Stimulated activated CD8-positive, alpha-beta memory T cell treated with anti-CD3 and anti-CD28 coated beads, Interleukin-12 subunit alpha, Interleukin-12 subunit beta, amount 100 ng/mL, for 4 hours (primary cell): ENCODE measurements around the gene KMT2C.

Experiments
- DNase-seq: peaks from one replicate; pipeline ENCODE4 v3.0.0-alpha.2; 2020; ENCODE audit warnings: low read depth

Gene KMT2C

DNA sequence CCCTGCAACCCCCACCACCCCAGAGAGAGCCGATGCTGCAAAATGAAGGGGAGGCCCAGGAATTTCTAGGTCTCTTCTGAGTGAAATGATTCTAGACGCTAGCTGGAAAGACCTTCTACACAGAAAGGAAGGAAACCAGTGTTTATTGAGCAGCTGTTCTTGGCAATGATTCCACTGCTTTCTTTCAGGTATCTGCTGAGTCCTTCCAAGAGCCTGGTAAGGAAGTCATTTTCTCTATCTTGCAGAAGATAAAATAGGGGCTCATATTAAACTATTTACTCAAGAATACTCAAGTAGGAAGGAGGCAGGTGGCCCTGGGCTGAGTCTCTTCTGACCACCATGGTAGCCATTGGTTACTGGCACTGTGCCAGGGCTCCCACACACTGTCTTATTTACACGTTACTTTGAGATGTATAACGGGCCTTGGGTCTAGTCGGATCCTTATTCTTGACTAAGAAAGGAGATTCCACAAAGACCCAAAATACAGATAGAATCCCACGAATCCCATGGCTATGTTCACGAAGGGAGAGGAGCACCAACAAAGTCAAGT is 298.3 kb downstream of the KMT2C start:
- no peak for DNase-seq

- DNase-seq: no peak
These were observed 299.1 kb downstream of the KMT2C start for GRCh38 chr7:152136686-152137085.

GRCh38 chr7:152133804-152134203 is 302.0 kb downstream of the KMT2C start:
- no peak for DNase-seq

GRCh38 chr7:152132812-152133211 is 303.0 kb downstream of the KMT2C start:
- no peak for DNase-seq

- no peak for DNase-seq
These were observed 303.8 kb downstream of the KMT2C start for GRCh38 chr7:152131981-152132494.

- no peak for DNase-seq
These were observed 304.9 kb downstream of the KMT2C start for GRCh38 chr7:152130658-152131590.

DNA sequence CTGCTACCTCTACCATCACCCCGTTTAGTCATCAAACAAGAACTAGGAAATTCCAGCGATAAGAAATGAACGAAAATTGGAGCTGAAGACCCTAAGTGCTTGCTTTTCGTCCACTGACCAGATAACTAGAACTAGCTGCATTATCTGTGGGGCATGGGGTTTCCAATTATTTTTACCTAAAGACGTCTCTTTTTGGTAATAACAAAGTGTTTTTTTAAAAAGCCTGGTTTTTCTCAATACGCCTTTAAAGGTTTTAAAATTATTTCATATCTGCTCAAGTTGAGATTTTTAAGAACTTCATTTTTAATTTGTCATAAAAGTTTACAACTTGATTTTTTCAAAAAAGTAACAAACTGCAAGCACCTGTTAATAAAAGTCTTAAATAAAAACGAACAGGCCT is 306.1 kb downstream of the KMT2C start:
- no peak for DNase-seq

- DNase-seq: no peak
These were observed 306.9 kb downstream of the KMT2C start for GRCh38 chr7:152128741-152129461.

DNA sequence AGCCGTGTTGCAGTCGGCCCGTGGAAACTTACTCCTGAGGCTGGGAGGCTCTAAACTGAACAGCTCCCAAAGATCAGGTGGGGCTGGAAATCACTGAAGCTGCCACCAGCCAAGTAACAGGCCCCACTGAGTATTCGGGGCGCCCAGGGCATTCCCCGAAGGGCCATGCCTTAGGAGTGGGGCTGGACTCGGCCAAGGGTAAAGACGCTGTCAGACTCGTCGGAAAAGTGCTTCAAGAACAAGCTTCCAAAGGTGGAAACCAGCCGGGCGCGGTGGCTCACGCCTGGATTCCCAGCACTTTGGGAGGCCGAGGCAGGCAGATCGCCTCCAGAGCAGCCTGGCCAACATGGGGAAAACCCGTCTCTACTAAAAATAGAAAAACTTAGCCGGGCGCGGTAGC is 307.6 kb downstream of the KMT2C start:
- DNase-seq: no peak

DNA sequence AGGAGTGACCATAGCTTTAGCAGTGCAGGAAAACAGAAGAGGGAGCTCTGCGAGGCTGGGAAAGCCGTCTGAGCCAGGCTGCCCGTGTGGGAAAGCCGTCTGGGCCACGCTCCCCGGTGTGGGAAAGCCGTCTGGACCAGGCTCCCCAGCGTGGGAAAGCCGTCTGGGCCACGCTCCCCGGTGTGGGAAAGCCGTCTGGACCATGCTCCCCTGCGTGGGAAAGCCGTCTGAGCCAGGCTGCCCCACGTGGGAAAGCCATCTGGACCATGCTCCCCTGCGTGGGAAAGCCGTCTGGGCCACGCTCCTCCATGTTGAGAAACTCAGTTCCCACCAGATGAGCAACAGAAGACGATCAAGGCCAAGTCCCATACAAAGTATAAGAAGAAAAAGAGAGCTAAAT is 308.6 kb downstream of the KMT2C start:
- DNase-seq: no peak

DNA sequence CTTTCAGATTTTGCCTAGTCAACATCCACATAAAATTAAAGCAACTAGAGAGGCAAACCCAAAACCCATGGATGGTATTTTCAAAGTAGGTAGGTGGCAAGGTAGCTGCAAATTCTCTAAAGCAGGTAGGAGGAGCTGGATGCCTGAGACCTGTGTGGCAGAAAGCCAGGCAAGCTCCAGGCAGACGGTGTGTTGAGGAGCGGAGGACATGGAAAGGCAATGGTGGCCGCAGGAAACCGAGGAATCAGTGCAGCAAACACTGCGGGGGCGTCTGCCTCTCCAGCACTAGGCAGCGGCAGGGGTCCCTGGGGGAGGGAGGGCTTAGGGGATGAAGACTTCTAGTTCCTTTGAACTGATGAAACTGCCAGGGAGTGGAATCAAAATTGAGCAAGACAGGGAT is 309.1 kb downstream of the KMT2C start:
- DNase-seq: no peak

DNA sequence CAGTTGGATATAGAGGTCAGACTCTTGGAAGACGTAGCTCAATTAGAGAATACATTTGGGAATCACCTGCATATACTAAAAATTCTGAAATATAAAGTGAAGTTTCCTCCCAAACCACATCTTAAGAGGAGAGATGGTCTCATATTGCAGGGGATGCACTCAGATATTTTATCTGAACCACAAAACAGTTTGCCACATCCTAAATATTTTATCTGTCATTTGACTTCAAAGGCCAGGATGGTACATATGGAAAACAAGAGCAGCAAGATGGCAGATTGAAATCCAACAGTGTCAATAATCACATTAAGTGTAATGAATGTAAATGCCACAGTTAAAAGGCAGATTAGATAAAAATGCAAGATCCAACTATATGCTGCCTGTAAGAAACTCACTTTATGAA is 313.3 kb downstream of the KMT2C start:
- DNase-seq: no peak

DNA sequence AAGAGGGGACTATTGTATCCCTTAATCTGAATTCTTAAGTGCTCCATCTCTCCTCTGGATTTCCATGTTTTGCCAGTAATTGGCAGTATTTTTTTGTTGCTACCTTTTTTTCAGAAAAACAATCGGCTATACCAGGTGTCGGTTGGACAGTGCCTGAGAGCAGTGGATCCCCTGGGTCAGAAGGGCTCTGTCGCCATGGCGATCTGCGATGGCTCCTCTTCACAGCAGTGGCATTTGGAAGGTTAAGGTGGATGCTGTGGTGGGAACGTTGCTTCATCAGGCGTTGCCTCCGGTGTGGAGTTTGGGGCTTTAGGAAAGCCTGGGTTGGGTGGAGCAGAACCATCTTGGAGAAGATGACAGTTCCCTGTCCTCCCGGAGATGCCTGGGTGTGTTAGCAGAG is 314.4 kb downstream of the KMT2C start:
- no peak for DNase-seq

DNA sequence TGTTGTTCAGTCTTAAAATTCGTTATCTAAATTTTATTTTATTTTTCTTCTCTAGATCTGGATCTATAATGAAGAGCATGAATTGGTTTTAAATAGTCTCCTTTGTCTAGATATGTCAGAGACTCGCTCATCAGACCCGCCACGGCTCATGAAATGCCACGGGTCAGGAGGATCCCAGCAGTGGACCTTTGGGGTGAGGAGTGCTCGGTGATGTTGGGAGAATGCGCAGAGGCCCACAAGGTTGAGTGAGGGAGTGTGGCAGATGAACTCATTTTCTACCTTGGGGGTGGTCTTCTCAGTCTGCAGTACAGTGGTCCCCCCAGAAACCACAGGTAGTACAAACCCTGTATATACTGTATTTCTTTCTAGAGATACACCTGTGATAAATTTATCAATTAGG is 315.0 kb downstream of the KMT2C start:
- no peak for DNase-seq

DNA sequence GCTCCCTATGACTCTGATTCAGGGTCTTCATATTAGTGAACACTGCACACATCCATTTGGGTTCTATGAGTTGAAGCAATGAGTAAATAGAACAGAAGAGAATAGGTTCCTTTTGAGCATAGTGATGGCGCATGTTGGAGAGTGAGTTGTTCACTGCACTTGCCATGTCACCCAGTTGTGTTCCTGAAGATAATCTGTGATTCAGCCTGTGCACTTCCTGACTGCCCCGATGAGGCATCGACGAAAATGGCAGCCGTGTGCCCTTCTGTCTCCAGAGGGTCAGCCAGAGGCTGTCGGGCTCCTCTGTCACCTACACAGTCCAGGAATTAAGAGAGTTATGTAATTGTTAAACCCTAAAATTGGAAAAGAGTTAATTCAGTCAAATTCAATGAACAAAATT is 315.6 kb downstream of the KMT2C start:
- no peak for DNase-seq

DNA sequence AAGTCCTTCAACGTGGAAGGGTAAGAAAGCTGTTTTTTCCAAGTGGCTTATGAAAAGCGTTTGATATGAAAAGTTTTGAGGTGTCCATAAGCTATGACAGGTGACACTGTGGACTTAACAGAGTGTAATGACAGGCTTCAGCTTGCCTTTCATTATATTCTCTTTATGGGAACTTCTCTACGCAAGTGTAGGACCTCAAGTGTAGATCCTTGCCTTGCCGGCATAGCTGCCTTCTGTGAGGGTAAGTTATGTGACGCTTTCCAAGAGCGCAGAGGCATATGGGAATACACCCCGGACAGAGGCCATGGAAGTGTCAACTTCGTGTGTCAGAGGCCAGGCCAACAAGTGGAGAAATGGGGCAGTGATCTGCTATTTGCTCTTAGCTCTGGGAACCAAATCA is 318.4 kb downstream of the KMT2C start:
- no peak for DNase-seq

DNA sequence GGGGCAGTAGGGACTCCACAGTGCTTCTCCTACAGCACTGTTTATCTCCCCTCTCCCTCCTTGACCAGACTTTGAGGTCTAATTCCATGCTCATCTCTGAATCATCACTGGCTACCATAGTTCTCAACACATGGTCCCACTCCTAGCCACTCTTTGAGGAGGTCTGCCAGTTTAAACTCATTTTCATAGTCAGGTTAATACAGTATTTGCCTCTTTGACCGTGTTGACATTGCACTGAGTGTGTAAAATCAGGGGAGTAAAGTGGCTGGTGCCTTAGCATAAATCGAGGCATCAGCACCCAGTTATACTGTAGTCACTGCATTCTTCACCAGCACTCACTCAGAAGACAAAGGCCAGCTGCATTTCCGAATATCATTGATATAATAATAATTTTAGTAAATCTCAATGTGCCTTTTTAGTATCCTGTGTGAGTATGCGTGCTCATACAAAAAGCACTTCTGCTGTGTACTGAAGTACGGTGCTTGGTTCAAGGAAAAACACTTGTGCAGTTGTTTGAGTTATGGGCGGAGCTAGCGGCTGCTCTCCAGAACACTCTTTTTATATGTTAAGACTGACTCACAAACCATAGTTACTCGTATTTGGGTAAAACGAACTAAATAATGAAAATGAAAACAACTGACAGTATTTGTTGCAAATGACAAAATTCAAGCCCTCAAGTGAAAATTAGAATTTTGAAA is 320.6 kb downstream of the KMT2C start:
- no peak for DNase-seq

GRCh38 chr7:152112829-152113228 is 323.0 kb downstream of the KMT2C start:
- no peak for DNase-seq

- no peak for DNase-seq
These were observed 327.4 kb downstream of the KMT2C start for GRCh38 chr7:152108359-152108758.

GRCh38 chr7:152107945-152108344 is 327.9 kb downstream of the KMT2C start:
- DNase-seq: no peak

- DNase-seq: no peak
These were observed 328.8 kb downstream of the KMT2C start for GRCh38 chr7:152106990-152107389.

DNA sequence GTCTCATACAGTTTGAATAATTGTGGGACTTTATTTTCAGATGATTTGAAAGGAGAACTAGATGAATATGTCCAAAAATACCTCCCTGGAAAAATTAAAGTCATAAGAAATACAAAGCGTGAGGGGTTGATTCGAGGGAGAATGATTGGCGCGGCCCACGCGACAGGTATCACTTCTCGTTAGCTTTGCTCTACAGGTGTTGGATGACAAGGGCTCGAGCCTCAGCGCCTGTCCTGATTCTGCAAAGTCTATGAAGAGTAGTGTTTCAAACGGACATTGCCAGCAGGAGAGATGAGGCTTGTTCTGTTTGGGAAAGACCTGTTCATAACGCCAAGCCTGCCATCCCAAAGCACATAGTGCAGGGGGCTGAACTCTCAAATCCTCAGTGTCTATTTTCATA is 330.6 kb downstream of the KMT2C start:
- no peak for DNase-seq
